GM18868 (cell line): Measurements from ENCODE around the gene ABCA6.
A peak's percentile ranks its signal among the peaks of the same experiment; 100 is the strongest.

Experiments used
- ATAC-seq: cut with Tn5 transposase; IDR thresholded peaks from one replicate; pipeline ENCODE4 v1.9.1; 2021; ENCODE audit warnings: mild to moderate bottlenecking, moderate library complexity; ENCODE audit not compliant: unreplicated experiment

Gene ABCA6

DNA sequence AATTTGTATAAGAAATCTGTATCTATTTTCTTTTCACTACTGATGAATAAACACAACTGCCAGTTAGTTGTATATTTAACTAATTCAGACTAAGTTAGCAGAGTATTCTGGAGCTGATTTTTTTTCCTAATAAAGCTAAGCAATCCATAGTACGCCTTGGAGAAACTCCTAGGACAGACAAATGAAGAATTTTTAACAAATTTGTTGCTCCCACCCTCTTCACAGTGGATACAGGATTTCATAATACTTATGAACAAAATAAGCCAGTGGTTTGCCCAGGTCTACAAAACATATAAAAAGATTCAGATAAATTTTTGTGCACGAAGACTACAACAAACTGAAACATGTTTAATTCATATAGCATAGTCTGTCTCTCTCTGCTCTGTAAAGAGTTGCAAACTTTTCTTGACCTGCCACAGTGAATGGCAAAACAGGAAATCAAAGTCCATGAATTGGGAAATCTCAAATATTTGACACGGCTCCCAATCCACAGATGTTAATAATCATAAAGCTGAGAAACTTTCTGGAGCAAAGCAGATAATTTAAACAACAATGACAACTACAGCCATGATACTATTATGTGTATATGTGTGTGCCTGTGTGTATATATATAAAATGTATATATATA, 594 bp upstream of the ABCA6 start:
- ATAC-seq, result no peak

DNA sequence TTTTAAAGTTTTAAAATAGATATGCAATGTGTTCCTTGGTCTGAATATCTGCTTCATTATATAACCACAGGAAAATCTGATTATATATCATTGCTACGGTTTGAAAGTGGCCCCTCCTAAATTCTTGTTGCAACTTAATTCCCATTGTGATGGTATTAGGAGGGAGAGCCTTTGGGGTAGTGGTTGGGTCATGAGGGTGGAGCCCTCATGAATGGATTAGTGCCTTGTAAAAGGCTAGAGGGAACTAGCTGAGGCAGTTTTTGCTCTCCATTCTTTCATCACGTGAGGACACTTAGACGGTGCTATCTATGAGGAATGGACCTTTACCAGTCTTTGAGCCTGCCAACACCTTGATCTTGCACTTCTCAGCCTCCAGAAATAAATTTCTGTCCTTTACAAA, 7.6 kb downstream of the ABCA6 start:
- no peak for ATAC-seq

DNA sequence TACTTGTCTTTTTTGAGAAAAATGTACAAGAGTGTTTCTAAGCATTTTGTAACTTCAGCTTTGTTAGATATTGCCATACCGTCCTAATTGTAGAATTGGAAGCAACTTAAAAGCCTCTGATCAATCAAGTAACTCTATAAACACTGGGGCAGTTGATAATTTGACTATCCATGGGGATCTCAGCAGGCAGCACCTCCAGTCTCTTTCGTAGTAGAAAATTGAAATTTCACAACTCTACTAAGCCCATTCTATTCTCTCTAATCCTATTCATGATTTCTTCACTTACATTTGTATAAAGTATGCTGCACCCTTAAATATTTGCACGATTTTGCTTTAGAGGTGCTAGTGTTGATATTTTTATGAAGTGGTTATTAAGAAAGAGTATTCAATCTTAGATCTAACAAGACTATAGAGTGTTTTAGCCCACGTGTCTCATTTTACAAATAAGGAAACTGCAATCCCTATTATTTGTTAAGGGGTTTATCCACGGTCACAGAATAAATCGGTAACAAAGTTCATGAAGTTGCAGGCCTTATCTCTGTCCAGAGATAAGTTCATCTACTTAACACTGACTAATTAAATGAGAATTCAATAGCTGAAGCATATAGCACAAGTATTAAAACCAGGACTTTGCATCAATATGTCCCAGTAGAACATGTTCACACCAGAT, 10.9 kb downstream of the ABCA6 start:
- no peak for ATAC-seq

DNA sequence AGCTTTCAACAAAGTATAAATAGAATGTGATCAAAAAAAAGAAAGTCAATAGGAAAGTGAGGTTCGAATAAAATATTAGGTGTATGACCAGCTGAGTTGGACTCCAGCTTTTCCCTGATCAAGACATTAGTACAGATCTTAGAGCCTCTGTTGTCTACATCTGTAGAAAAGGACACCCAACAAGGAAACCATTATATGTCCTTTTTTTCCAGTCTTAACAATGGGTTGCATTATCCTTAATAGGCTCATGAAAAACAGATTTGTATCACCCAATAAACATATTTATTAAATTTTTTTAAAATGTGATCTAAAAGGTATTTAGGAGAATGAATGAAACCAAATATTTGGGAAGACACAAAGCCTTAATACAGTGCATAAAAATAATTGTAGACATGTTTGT, 18.1 kb downstream of the ABCA6 start:
- ATAC-seq, result no peak

GRCh38 chr17:69122065-69122464, 19.6 kb downstream of the ABCA6 start:
- ATAC-seq, result no peak

DNA sequence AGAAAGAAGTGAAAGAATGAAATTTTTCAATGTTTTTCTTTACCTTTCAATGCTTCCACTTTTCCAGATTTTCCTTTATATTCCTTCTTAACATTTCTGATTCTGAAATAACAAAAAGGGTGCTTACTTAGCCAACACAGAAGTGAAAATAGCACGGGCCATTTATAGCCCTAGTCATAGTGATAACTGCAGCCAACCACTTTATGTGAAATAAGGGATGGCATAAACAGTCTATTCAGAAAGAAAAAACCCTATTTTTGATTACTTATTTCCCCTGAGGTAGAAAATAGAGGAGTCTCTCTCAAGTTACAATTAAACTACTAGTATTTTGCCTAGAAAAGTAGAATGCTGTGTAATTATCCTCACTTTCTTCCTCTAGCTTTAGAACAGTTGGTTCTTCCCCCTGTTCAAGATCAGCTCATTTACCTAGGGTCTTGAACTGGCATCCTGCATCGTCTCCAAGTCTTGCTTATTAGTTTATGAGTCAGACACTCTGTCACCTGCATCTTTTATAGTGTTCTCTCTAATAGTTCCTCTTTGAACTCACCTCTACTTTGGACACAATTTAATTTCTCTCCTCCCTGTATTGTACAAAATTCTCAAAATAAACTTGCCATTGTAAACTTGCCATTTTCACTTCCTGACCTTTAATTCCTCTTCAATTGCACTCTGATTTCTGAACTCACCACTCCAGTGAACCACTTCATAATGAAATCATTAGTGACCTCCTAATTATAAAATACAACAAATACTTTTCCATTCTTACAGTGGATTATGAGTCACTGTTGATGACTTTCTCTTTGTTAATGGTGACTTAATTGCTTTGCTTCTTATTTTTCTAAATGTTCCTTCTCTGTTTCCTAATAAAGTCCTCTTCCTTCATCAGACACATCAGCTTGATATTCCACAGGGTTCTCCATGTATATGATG, 23.6 kb downstream of the ABCA6 start:
- peak; percentile 48 for ATAC-seq

DNA sequence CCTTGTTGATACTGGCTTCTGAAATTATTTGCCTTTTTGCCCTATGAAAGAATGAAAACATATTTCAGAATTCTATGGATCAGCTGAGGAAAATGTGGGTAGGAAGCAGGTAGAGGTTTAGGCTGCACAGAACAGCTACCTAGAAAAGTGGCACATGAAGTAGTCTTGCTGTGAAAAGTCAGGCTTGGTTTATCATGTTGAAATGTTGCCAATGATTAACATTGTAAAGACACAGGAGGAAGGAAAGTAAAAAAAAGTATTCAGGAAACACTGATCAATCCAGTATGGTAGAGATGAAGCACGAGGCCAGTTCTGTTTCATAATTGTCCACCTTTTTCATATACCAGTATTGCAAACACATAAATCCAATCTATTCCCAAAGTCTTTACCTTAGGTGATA, 29.9 kb downstream of the ABCA6 start:
- no peak for ATAC-seq

DNA sequence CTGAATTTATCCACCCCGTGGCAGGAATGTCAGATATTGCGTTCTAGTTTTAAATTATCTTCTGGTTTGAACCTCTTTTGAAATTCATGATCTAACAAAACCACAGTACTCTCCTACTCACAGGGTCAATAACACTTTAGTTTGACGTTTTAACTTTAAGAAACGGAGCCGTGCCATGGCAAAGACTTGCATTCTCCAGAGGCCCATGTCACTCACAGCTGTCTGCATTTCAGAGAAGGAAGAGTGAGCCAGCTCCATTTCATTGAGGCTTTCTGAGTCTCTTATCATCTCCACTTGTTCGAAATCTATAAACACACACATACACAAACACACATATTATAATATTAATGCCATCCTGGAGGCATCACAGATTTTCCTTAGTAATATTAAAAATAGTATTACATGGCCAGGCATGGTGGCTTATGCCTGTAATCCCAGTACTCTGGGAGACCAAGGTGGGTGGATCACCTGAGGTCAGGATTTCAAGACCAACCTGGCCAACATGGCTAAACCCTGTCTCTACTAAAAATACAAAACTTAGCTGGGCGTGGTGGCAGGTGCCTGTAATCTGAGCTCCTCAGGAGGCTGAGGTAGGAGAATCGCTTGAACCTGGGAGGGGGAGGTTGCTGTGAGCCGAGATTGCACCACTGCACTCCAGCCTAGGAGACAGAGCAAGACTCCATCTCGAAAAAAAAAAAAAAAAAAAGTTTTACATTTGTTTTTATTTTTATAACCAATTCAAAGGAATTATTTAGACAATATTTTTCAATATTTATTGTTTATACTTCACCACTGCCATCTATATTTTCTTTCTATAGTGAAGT, 35.6 kb downstream of the ABCA6 start:
- ATAC-seq, result no peak

DNA sequence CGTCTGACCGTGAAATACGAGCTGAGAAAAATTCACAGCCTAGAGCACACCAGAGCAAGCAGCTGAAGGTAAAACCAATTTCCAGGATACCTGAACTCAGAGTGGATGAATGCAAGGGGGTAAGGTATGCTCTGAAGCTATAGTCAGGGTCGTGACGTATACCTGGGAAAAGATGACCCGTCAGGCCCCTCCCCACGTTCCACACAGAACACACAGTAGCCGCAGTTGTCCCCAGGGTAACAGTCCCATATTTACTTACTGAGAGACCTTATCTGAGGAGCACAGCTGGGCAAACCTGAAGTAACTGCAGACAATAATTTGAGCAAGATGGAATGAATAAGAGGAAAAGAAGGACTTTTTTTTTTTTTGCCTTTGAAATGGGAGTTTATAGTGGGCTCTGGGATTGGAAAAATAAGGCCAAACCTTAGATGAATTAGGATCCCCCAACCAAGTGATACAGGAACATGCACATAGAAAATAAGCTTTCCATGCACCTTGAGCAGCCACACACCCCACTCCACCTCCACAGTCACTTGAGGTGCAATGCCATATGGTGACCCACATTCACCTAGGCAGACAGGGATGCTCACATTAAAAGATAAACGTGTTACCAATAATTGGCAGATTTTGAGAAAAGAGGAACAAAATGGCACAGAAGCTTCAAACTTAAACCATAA, 38.0 kb downstream of the ABCA6 start:
- ATAC-seq, result no peak

DNA sequence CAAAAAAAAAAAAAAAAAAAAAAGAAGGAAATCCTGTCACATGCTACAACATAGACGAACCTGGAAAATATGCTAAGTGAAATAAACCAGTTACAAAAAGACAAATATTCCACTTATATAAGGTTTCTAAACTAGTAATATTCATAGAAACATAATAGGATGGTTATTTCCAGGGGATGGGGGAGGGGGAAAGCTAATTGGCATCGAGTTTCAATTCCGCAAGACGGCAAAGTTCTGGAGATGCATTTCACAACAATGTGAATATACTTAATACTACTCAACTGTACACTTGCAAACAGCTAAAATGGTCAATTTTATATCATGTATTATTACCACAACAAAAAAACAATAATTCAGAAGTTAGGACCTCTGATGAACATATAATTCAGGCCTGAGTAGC, 43.1 kb downstream of the ABCA6 start:
- no peak for ATAC-seq

DNA sequence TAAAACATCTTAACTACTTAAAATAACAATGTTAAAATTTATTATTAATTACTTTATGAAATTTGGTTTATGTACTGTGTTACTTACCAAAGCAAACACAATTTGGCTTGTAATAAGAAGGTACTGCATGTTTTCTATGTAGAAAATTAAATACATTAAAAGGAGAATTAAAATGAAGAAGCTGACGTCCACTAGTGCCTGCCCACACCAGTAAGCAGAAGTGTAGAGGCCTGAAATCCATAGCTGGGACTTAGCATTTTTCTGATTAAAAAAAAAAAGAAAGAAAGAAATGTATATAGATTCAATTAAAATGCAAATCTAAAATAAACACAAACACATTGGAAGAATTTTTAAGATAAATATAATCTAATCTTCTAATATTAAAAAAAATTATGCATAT, 45.2 kb downstream of the ABCA6 start:
- ATAC-seq, result no peak

DNA sequence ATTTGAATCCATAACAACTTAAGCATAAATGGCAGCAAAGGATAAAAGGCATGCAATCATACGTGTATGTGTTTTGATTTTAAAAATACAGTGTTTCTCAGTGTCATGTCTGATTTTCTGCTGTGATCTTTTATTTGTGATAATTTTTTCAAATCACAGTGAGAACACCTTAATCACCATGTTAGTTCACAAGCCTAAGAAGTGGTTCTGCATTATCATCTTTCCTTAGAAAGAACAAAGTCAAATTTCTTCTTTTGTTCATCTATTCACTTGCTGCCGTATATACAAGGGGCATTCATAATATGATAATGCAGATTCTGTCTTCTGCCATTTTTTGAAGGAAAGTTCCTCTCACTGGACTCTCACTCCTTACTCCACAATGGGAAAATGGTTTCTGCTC, 47.7 kb downstream of the ABCA6 start:
- ATAC-seq, result no peak

- ATAC-seq, result peak; percentile 41
Observed at GRCh38 chr17:69093279-69093789, 48.4 kb downstream of the ABCA6 start.

DNA sequence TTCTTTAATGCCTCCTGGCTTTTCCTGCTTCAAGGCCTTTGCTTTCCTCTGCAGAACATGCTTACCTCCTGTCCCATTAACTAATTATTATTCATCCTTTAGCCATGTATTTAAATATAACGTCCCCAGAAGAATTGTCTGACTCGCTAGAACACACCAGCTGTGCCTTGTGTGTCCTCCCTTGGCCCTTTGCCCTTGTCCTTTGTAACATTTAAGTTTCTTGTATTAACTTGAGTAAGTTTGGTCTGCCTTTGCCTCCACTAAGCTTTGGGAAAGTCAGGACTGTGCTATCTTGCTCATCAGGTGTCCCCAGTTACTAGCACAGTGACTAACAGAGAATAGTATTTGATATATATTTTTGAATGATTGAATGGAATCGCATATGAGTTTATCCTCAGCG, 51.3 kb downstream of the ABCA6 start:
- no peak for ATAC-seq

DNA sequence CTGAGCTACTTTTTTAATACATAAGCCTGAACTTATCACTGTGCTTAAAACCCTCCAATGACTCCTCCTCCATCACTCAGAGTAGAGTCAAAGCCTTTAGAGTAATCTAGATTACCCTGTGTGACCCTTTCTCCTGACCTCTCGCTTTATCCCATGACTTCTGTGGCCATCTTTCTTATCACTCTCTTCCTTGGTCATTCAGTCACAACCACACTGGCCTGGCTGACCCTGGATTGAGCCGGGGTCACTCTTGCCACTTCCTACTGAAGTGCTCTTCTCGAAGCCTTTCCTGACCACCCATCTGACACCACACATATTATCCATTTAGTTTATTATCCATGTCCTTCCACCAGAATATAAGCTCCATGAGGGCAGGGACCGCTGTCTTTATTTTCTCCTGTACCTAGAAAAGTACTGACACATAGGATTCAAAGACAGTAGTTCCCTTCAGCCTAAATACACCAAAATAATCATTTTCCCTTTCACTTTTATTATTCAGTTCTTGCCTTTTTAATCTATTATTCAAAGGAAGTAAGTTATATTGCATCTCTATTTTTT, 53.0 kb downstream of the ABCA6 start:
- ATAC-seq, result no peak

- ATAC-seq, result no peak
Observed at GRCh38 chr17:69086641-69087040, 55.1 kb downstream of the ABCA6 start.

DNA sequence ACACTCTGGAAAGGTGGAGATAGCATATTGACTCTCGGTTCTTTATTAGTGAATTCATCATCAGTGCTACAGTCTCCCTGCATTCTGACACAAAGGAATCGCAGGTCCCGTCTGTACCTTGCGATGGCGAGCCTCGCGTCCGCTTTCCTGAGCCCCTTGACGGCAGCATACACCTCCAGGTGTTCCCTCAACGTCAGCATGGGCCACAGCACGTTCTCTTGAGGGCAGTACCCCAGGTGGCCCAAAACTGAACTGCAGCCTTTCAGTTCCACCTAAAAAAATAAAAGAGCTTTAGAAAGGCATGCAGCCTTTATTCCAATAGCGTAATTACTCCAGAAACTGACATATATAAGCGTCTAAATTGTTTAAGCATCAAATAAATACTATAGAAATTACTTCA, 56.8 kb downstream of the ABCA6 start:
- ATAC-seq, result no peak

DNA sequence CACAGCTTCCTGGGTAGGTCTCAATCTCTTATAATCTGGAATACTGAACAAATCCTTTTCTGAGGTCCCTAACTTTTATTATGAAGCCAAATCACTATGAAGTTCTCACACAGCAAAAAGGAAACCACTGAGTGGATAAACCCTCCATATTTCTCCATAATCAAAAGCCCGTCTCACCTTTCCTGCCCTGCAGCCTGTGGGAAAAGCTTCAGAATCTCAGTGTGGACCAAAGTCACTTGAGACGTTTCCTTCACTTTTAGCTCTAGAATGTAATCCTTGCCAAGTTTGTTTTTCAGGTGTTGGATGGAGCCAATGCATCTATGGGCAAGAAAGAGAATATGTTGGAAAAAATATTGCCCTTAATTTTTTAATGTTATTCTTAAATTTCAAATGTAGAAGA, 59.0 kb downstream of the ABCA6 start:
- no peak for ATAC-seq

DNA sequence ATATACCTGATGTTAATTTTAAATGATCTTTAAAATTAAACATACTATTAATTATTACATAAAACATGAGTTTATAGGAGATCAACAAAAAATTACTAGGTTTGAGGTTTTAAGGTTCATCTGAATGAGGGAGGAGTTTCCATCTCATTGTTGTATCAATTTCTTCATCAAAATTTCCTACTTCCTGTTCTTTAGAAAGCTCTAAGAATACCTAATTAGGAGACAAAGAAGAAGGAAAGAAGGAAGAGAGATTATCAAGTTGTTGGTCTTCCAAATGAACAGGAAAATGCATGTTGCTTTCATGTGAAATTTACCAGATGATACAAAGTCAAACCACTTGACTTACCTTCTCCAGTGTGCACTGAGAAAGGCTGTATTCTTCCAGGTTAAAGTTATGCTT, 62.8 kb downstream of the ABCA6 start:
- no peak for ATAC-seq

DNA sequence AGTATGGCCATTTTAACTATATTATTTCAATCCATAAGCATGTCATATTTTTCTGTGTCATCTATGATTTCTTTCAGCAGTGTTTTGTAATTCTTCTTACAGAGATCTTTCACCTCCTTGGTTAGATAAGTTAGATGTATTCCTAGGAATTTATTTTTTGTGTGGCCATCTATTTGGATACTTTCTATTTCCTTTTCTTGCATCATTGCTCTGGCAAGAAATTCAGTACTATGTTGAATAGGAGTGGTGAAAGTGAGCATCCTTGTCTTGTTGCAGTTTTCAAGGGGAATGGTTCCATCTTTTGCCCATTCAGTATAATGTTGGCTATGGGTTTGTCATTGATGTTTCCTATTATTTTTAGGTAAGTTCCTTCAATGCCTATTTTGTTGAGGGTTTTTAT, 65.9 kb downstream of the ABCA6 start:
- no peak for ATAC-seq
